ENCODE data around the gene PXT1.
A peak's percentile ranks its signal among the peaks of the same experiment; 100 is the strongest.

PXT1 gene

GRCh38 chr6:36350681-36351571 is 91.7 kb downstream of the PXT1 start:
- Histone ChIP-seq H3K4me1 (ENCODE audit: control insufficient read depth, insufficient read depth, low read length) (peaks cover 3% of the 10 kb centered on the region; the same call in 1 of the 2 replicates), H3K9me3 (ENCODE audit: control insufficient read depth, insufficient read depth, low read depth, low read length) (no peaks in the 10 kb centered on the region), H3K4me3 (ENCODE audit: low read depth, low read length) (no peak overlapping the region), H3K36me3 (ENCODE audit: control insufficient read depth in 2 of 2, insufficient read depth in 1 of 2, low read length in 2 of 2) (no peaks in the 10 kb centered on the region), H3K27ac (ENCODE audit: extremely low read depth, low read depth, low read length) (0 out of 2 replicates have a peak overlapping the region, but pooled peaks have one; percentile 6)
- TF ChIP-seq FEZF1 (tag by site-specific recombination; IDR thresholded peaks at IDR 0.05) (0 out of 2 replicates have a peak, but pooled peaks have one; percentile 10), ZBTB26 (tag by site-specific recombination; optimal IDR thresholded peaks at IDR 0.05) (no peak), SP7 (tag by site-specific recombination; IDR thresholded peaks at IDR 0.05) (peak; percentile 57), ZXDB (tag by site-specific recombination; IDR thresholded peaks at IDR 0.05) (0 out of 2 replicates have a peak, but pooled peaks have one; percentile 16)
- CTCF ChIA-PET: interaction anchor here (0.5 to 17.7 kb wide), 8 partner anchors 7 to 145 kb away, joined by 3 to 234 read pairs (median 4); partner anchors contain the start of gene BNIP5
- POLR2A ChIA-PET: interaction anchor here (1.0 kb wide), 1 partner anchor 10 kb away, joined by 5 read pairs; no protein-coding TSS in a partner anchor

GRCh38 chr6:36350082-36350481 is 92.6 kb downstream of the PXT1 start:
- no peak overlapping the region for H3K4me3 ChIP-seq (ENCODE audit: low read depth, low read length)
- H3K36me3 ChIP-seq (ENCODE audit: control insufficient read depth in 2 of 2, insufficient read depth in 1 of 2, low read length in 2 of 2): no peaks in the 10 kb centered on the region
- no peaks in the 10 kb centered on the region for H3K9me3 ChIP-seq (ENCODE audit: control insufficient read depth, insufficient read depth, low read depth, low read length)
- H3K4me1 ChIP-seq (ENCODE audit: control insufficient read depth, insufficient read depth, low read length): peaks cover 3% of the 10 kb centered on the region; the same call in 1 of the 2 replicates
- CTCF ChIA-PET: interaction anchor here (0.6 to 17.7 kb wide), 5 partner anchors 8 to 145 kb away, joined by 3 to 234 read pairs (median 14); no protein-coding TSS in a partner anchor
- no peak overlapping the region for H3K27ac ChIP-seq (ENCODE audit: extremely low read depth, low read depth, low read length)
- TF ChIP-seq ZBTB44 (tag by site-specific recombination; IDR thresholded peaks at IDR 0.05) (no peak), MEIS1 (CRISPR knock-in tag; IDR thresholded peaks at IDR 0.05; ENCODE audit: borderline replicate concordance) (no peak), ZNF26 (tag by site-specific recombination; IDR thresholded peaks at IDR 0.05) (no peak)
- POLR2A ChIA-PET: interaction anchor here (1.0 kb wide), 1 partner anchor 9 kb away, joined by 5 read pairs; no protein-coding TSS in a partner anchor

DNA sequence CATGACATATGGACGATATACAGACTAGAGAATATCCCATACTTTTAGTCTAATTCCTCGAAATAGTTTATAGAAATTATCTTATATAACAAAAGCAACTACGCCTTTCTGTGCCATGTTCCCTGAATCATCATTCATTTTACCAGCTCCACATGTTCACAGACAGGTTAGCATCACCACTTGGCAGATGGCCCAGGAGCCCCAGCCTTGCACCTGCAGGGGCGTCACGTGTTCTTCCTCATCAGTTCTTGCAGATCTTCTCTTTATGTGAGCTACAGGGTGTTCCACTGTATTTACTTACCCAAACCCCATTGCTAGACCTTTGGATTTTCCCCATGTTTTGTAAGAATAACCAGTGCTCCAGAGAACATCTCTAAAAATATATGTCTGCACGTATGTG is 93.4 kb downstream of the PXT1 start:
- Histone ChIP-seq H3K4me3 (ENCODE audit: low read depth, low read length) (no peak overlapping the region), H3K27ac (ENCODE audit: extremely low read depth, low read depth, low read length) (no peak overlapping the region), H3K36me3 (ENCODE audit: control insufficient read depth in 2 of 2, insufficient read depth in 1 of 2, low read length in 2 of 2) (no peaks in the 10 kb centered on the region), H3K4me1 (ENCODE audit: control insufficient read depth, insufficient read depth, low read length) (peaks cover 3% of the 10 kb centered on the region; the same call in 1 of the 2 replicates), H3K9me3 (ENCODE audit: control insufficient read depth, insufficient read depth, low read depth, low read length) (no peaks in the 10 kb centered on the region)
- ChIA-PET POLR2A (no interaction called here), CTCF (interaction anchor here (4.2 to 17.7 kb wide), 2 partner anchors 8 to 9 kb away, joined by 39 to 234 read pairs; no protein-coding TSS in a partner anchor)
- no peak for TF ChIP-seq ZNF248 (tag by site-specific recombination; IDR thresholded peaks at IDR 0.05)
- TF ChIP-seq ZNF585B (tag by site-specific recombination; IDR thresholded peaks at IDR 0.05): no peak
- TF ChIP-seq, protein P1, sequence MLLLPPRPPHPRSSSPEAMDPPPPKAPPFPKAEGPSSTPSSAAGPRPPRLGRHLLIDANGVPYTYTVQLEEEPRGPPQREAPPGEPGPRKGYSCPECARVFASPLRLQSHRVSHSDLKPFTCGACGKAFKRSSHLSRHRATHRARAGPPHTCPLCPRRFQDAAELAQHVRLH (tag by site-specific recombination; IDR thresholded peaks at IDR 0.05): no peak
- TF ChIP-seq, protein P2, sequence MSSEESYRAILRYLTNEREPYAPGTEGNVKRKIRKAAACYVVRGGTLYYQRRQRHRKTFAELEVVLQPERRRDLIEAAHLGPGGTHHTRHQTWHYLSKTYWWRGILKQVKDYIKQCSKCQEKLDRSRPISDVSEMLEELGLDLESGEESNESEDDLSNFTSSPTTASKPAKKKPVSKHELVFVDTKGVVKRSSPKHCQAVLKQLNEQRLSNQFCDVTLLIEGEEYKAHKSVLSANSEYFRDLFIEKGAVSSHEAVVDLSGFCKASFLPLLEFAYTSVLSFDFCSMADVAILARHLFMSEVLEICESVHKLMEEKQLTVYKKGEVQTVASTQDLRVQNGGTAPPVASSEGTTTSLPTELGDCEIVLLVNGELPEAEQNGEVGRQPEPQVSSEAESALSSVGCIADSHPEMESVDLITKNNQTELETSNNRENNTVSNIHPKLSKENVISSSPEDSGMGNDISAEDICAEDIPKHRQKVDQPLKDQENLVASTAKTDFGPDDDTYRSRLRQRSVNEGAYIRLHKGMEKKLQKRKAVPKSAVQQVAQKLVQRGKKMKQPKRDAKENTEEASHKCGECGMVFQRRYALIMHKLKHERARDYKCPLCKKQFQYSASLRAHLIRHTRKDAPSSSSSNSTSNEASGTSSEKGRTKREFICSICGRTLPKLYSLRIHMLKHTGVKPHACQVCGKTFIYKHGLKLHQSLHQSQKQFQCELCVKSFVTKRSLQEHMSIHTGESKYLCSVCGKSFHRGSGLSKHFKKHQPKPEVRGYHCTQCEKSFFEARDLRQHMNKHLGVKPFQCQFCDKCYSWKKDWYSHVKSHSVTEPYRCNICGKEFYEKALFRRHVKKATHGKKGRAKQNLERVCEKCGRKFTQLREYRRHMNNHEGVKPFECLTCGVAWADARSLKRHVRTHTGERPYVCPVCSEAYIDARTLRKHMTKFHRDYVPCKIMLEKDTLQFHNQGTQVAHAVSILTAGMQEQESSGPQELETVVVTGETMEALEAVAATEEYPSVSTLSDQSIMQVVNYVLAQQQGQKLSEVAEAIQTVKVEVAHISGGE (tag by site-specific recombination; conservative IDR thresholded peaks at IDR 0.05; ENCODE audit: low read depth): no peak
- no peak for TF ChIP-seq ZNF548 (tag by site-specific recombination; IDR thresholded peaks at IDR 0.05)
- TF ChIP-seq ZNF677 (tag by site-specific recombination; IDR thresholded peaks at IDR 0.05): no peak
- TF ChIP-seq ZNF184 (tag by site-specific recombination; IDR thresholded peaks at IDR 0.05): no peak
- TF ChIP-seq ZBTB20 (tag by site-specific recombination; IDR thresholded peaks at IDR 0.05): no peak
- TF ChIP-seq ZNF501 (tag by site-specific recombination; IDR thresholded peaks at IDR 0.05): no peak

Data from HEK293 (cell line).